ENCODE data around the gene MAPK8IP3. TPM values are rescaled to one million over a fixed set of nuclear protein-coding genes. Genes with fewer than 3 reads are reported as not detected.

The MAPK8IP3 gene
- polyA plus RNA-seq, 1 donor (not counting 4 experiments of a cell fraction or from before 2014, with no cell fraction given) = 11.7 TPM

DNA sequence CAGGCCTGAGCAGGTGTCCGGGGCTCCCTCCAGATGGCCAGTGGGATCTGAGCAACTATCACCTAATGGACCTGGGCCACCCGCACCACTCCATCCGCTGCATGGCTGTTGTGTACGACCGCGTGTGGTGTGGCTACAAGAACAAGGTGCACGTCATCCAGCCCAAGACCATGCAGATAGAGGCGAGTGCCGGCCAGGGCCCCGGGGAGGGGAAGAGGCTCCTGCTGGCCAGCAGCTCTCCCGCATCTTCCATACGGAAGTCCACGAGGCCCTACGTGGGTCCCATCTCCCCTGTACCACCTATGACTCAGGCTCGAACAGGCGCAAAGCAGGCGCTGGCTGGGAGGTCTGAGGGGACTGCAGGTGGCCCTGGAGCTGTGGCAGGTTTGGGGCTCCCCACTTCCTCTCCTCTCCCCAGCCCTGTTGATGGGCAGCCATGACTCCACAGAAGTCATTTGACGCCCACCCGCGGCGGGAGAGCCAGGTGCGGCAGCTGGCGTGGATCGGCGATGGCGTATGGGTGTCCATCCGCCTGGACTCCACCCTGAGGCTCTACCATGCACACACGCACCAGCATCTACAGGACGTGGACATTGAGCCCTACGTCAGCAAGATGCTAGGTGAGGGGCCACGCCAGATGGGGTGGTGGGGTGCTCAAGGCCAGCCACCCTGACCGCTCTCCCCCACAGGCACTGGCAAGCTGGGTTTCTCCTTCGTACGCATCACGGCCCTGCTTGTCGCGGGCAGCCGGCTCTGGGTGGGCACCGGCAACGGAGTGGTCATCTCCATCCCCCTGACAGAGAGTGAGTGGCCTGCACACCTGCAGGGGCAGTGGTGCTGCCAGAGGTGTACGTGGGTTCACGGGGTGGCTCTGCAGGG is 61.4 kb downstream of the MAPK8IP3 start:
- FAIRE-seq = no peak
- H3K27me3 ChIP-seq (ENCODE audit: control insufficient read depth, extremely low read depth, insufficient read depth, low read length) = no peaks in the 10 kb centered on the region
- H3K4me1 ChIP-seq (ENCODE audit: control insufficient read depth, extremely low read depth, insufficient read depth, low read length) = peaks cover 15% of the 10 kb centered on the region
- TF ChIP-seq CTCF (optimal IDR thresholded peaks at IDR 0.05 in 1 of 3, IDR thresholded peaks at IDR 0.05 in 1 of 3, conservative IDR thresholded peaks at IDR 0.05 in 1 of 3; ENCODE audit: extremely low read depth in 1 of 3, insufficient read depth in 2 of 3, low read length in 3 of 3) (no peak), EZH2 (IDR thresholded peaks at IDR 0.05; ENCODE audit: low read length) (no peak)
- no peaks in the 10 kb centered on the region for H3K9me1 ChIP-seq (ENCODE audit: control insufficient read depth, extremely low read depth, insufficient read depth, low read length)
- H3K4me2 ChIP-seq (ENCODE audit: control insufficient read depth, extremely low read depth, insufficient read depth, low read depth, low read length) = no peak overlapping the region
- no peak overlapping the region for H3K27ac ChIP-seq (ENCODE audit: control insufficient read depth, insufficient read depth, low read length)
- H3K36me3 ChIP-seq (ENCODE audit: control insufficient read depth in 2 of 2, extremely low read depth in 1 of 2, insufficient read depth in 2 of 2, low read length in 2 of 2) = peaks cover 6 to 25% of the 10 kb centered on the region in 2 experiments
- H3K79me2 ChIP-seq (ENCODE audit: control insufficient read depth, insufficient read depth, low read length) = peaks cover 7% of the 10 kb centered on the region
- dilution Hi-C loops (cut with MboI; ENCODE audit: extremely low pct_ligation_motif_present, low sequenced_read_pairs) = no loop called here
- H3K4me3 ChIP-seq (ENCODE audit: control insufficient read depth in 2 of 3, extremely low read depth in 1 of 3, insufficient read depth in 2 of 3, low read depth in 1 of 3, low read length in 3 of 3) = no peak overlapping the region
- no peak for DNase-seq (ENCODE audit: low read depth, low spot score)
- no peaks in the 10 kb centered on the region for H3K9me3 ChIP-seq (ENCODE audit: control insufficient read depth, low read depth, low read length)
- H4K20me1 ChIP-seq (ENCODE audit: control insufficient read depth, extremely low read depth, insufficient read depth, low read length) = no peaks in the 10 kb centered on the region
- H2AFZ ChIP-seq (ENCODE audit: control insufficient read depth, low read length) = no peak overlapping the region
- no peak overlapping the region for H3K9ac ChIP-seq (ENCODE audit: control insufficient read depth, extremely low read depth, insufficient read depth, low read length)

DNA sequence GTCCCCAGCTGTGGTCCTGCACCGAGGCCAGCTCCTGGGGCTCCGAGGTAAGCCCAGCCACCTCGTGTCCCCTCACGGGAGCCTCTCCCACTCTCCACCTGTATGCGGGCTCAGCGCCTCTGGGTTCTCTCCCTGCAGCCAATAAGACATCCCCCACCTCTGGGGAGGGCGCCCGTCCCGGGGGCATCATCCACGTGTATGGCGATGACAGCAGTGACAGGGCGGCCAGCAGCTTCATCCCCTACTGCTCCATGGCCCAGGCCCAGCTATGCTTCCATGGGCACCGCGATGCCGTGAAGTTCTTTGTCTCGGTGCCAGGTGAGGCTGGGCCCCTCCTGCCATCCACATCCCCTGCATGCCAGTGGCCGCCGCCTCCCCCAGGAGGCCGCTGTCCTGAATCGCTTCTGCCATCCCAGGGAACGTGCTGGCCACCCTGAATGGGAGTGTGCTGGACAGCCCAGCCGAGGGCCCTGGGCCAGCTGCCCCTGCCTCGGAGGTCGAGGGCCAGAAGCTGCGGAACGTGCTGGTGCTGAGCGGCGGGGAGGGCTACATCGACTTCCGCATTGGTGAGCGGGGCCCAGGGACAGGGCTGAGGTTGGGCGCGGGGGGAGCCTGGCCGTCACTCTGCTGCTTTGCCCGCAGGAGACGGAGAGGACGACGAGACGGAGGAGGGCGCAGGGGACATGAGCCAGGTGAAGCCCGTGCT is 62.2 kb downstream of the MAPK8IP3 start:
- H3K4me1 ChIP-seq (ENCODE audit: control insufficient read depth, extremely low read depth, insufficient read depth, low read length) = peaks cover 15% of the 10 kb centered on the region
- H3K4me3 ChIP-seq (ENCODE audit: control insufficient read depth in 2 of 3, extremely low read depth in 1 of 3, insufficient read depth in 2 of 3, low read depth in 1 of 3, low read length in 3 of 3) = no peak overlapping the region
- H3K79me2 ChIP-seq (ENCODE audit: control insufficient read depth, insufficient read depth, low read length) = peaks cover 12% of the 10 kb centered on the region
- no peaks in the 10 kb centered on the region for H3K9me3 ChIP-seq (ENCODE audit: control insufficient read depth, low read depth, low read length)
- dilution Hi-C loops (cut with MboI; ENCODE audit: extremely low pct_ligation_motif_present, low sequenced_read_pairs) = no loop called here
- FAIRE-seq (no peak), DNase-seq (ENCODE audit: low read depth, low spot score) (no peak)
- no peak overlapping the region for H3K4me2 ChIP-seq (ENCODE audit: control insufficient read depth, extremely low read depth, insufficient read depth, low read depth, low read length)
- no peaks in the 10 kb centered on the region for H3K27me3 ChIP-seq (ENCODE audit: control insufficient read depth, extremely low read depth, insufficient read depth, low read length)
- no peaks in the 10 kb centered on the region for H3K9me1 ChIP-seq (ENCODE audit: control insufficient read depth, extremely low read depth, insufficient read depth, low read length)
- H4K20me1 ChIP-seq (ENCODE audit: control insufficient read depth, extremely low read depth, insufficient read depth, low read length) = no peaks in the 10 kb centered on the region
- peaks cover 3 to 22% of the 10 kb centered on the region in 2 experiments for H3K36me3 ChIP-seq (ENCODE audit: control insufficient read depth in 2 of 2, extremely low read depth in 1 of 2, insufficient read depth in 2 of 2, low read length in 2 of 2)
- H3K27ac ChIP-seq (ENCODE audit: control insufficient read depth, insufficient read depth, low read length) = no peak overlapping the region
- H2AFZ ChIP-seq (ENCODE audit: control insufficient read depth, low read length) = no peak overlapping the region
- no peak for TF ChIP-seq CTCF (optimal IDR thresholded peaks at IDR 0.05 in 1 of 3, IDR thresholded peaks at IDR 0.05 in 1 of 3, conservative IDR thresholded peaks at IDR 0.05 in 1 of 3; ENCODE audit: extremely low read depth in 1 of 3, insufficient read depth in 2 of 3, low read length in 3 of 3)
- no peak for TF ChIP-seq EZH2 (IDR thresholded peaks at IDR 0.05; ENCODE audit: low read length)
- no peak overlapping the region for H3K9ac ChIP-seq (ENCODE audit: control insufficient read depth, extremely low read depth, insufficient read depth, low read length)

Measured in keratinocyte (primary cell).